HG03432 (cell line): Measurements from ENCODE around the gene TSPAN3.

Experiments
- ATAC-seq: cut with Tn5 transposase; IDR thresholded peaks from one replicate; pipeline ENCODE4 v1.9.1; 2021; ENCODE audit warnings: mild to moderate bottlenecking, moderate library complexity; ENCODE audit not compliant: unreplicated experiment

The TSPAN3 gene

GRCh38 chr15:77070495-77071304 is at the start of gene TSPAN3:
Gene TSPAN3, minus strand, starts transcription at chr15:77071109. Its CDS starts 155 bp downstream, at chr15:77070954.
- ATAC-seq: peak; percentile 96

- no peak for ATAC-seq
Measured at GRCh38 chr15:77120576-77120975, 49.7 kb upstream of the TSPAN3 start.

- no peak for ATAC-seq
Measured at GRCh38 chr15:77119446-77119845, 48.5 kb upstream of the TSPAN3 start.

GRCh38 chr15:77118882-77119321 is 48.0 kb upstream of the TSPAN3 start:
- no peak for ATAC-seq

- ATAC-seq: no peak
Measured at GRCh38 chr15:77115179-77115578, 44.3 kb upstream of the TSPAN3 start.

- ATAC-seq: no peak
Measured at GRCh38 chr15:77112838-77113504, 42.1 kb upstream of the TSPAN3 start.

GRCh38 chr15:77111789-77112188 is 40.9 kb upstream of the TSPAN3 start:
- no peak for ATAC-seq

GRCh38 chr15:77107531-77108355 is 36.8 kb upstream of the TSPAN3 start:
- ATAC-seq: no peak

- no peak for ATAC-seq
Measured at GRCh38 chr15:77107068-77107467, 36.2 kb upstream of the TSPAN3 start.

GRCh38 chr15:77104155-77104554 is 33.2 kb upstream of the TSPAN3 start:
- no peak for ATAC-seq

- ATAC-seq: no peak
Measured at GRCh38 chr15:77099741-77100463, 29.0 kb upstream of the TSPAN3 start.

- no peak for ATAC-seq
Measured at GRCh38 chr15:77098572-77098971, 27.7 kb upstream of the TSPAN3 start.

- no peak for ATAC-seq
Measured at GRCh38 chr15:77097921-77098320, 27.0 kb upstream of the TSPAN3 start.

GRCh38 chr15:77097248-77097721 is 26.4 kb upstream of the TSPAN3 start:
- no peak for ATAC-seq

GRCh38 chr15:77096541-77096940 is 25.6 kb upstream of the TSPAN3 start:
- ATAC-seq: no peak

- ATAC-seq: no peak
Measured at GRCh38 chr15:77096138-77096537, 25.2 kb upstream of the TSPAN3 start.

- ATAC-seq: no peak
Measured at GRCh38 chr15:77094397-77095030, 23.6 kb upstream of the TSPAN3 start.

GRCh38 chr15:77093436-77093835 is 22.5 kb upstream of the TSPAN3 start:
- no peak for ATAC-seq

GRCh38 chr15:77091097-77091496 is 20.2 kb upstream of the TSPAN3 start:
- ATAC-seq: no peak

GRCh38 chr15:77087213-77087612 is 16.3 kb upstream of the TSPAN3 start:
- no peak for ATAC-seq
